Activated CD4-positive, alpha-beta T cell treated with anti-CD3 and anti-CD28 coated beads for 48 hours (primary cell): ENCODE measurements around the gene TUBA4B.

ENCODE experiments used
- DNase-seq: peaks from one replicate; pipeline ENCODE4 v3.0.0-alpha.2; 2020

Gene TUBA4B

GRCh38 chr2:219252900-219253752, at the start of gene TUBA4B:
Gene TUBA4B (plus strand): TSS chr2:219253243. CDS start chr2:219253408, 165 bp downstream.
- DNase-seq: peak; percentile 65

GRCh38 chr2:219204425-219205164, 48.4 kb upstream of the TUBA4B start:
- no peak for DNase-seq

- no peak for DNase-seq
These were observed 47.9 kb upstream of the TUBA4B start for GRCh38 chr2:219205165-219205538.

GRCh38 chr2:219205981-219206327, 47.1 kb upstream of the TUBA4B start:
- no peak for DNase-seq

GRCh38 chr2:219206328-219207133, 46.5 kb upstream of the TUBA4B start, which contains the start of gene ZFAND2B:
Gene ZFAND2B (plus strand): TSS chr2:219206782. CDS start chr2:219206988, 206 bp downstream.
- DNase-seq: peak; percentile 96

GRCh38 chr2:219207134-219207883, 45.7 kb upstream of the TUBA4B start:
- DNase-seq: no peak

GRCh38 chr2:219207884-219208740, 44.9 kb upstream of the TUBA4B start:
- no peak for DNase-seq

- DNase-seq: no peak
These were observed 43.5 kb upstream of the TUBA4B start for GRCh38 chr2:219209236-219210195.

GRCh38 chr2:219210196-219210885, 42.7 kb upstream of the TUBA4B start:
- no peak for DNase-seq

- no peak for DNase-seq
These were observed 42.1 kb upstream of the TUBA4B start for GRCh38 chr2:219210886-219211362.

GRCh38 chr2:219213026-219213415, 40.0 kb upstream of the TUBA4B start:
- no peak for DNase-seq

- DNase-seq: no peak
These were observed 39.5 kb upstream of the TUBA4B start for GRCh38 chr2:219213486-219214071.

- DNase-seq: no peak
These were observed 38.9 kb upstream of the TUBA4B start for GRCh38 chr2:219214141-219214540.

- DNase-seq: no peak
These were observed 38.3 kb upstream of the TUBA4B start for GRCh38 chr2:219214786-219215185.

GRCh38 chr2:219215871-219216534, 37.0 kb upstream of the TUBA4B start:
- no peak for DNase-seq

- no peak for DNase-seq
These were observed 36.5 kb upstream of the TUBA4B start for GRCh38 chr2:219216535-219216915.

- DNase-seq: peak; percentile 42
These were observed 34.8 kb upstream of the TUBA4B start for GRCh38 chr2:219218217-219218731.
